ENCODE data around the gene ZBTB4.

The ZBTB4 gene

DNA sequence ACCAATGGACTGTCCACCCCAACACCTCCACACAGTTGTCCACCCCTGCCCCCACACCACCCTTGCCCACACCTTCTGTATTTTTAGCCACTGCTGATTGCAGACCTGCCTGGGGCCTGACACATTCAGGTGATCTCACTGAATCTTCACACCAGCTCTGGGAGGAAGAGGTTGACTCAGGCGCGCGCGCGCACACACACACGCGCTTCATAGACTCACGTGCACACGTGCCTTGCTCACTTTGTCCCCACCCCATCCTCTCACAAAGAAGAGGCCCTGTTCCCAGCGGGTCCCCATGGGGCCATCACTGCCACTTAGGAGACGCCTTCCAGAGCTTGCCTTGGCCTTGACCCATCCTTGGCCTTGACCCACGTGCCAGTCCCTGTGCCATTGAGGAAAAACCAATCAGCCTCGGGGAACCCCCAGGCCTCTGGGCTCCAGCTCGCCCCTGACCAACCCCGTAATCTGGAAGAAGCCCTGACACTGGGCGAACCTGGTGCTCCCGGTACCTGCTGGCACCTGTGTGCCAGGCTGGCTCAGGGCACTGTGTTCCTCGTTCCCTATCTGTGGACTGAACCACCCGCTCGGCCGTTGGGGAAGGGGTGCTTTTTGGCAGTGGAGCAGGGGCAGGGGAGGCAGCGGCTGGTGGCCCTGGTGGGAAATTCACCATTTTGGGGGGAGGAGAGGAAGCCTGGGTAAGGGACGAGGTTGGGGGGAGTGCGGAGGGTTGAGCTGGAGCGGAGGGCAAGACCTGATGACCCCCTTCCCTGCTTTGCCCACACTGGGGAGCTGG, 68.6 kb downstream of the ZBTB4 start:
- TF ChIP-seq POLR2AphosphoS5 (IDR thresholded peaks at IDR 0.05; ENCODE audit: low read depth, low read length) = no peak
- TF ChIP-seq, protein P1, sequence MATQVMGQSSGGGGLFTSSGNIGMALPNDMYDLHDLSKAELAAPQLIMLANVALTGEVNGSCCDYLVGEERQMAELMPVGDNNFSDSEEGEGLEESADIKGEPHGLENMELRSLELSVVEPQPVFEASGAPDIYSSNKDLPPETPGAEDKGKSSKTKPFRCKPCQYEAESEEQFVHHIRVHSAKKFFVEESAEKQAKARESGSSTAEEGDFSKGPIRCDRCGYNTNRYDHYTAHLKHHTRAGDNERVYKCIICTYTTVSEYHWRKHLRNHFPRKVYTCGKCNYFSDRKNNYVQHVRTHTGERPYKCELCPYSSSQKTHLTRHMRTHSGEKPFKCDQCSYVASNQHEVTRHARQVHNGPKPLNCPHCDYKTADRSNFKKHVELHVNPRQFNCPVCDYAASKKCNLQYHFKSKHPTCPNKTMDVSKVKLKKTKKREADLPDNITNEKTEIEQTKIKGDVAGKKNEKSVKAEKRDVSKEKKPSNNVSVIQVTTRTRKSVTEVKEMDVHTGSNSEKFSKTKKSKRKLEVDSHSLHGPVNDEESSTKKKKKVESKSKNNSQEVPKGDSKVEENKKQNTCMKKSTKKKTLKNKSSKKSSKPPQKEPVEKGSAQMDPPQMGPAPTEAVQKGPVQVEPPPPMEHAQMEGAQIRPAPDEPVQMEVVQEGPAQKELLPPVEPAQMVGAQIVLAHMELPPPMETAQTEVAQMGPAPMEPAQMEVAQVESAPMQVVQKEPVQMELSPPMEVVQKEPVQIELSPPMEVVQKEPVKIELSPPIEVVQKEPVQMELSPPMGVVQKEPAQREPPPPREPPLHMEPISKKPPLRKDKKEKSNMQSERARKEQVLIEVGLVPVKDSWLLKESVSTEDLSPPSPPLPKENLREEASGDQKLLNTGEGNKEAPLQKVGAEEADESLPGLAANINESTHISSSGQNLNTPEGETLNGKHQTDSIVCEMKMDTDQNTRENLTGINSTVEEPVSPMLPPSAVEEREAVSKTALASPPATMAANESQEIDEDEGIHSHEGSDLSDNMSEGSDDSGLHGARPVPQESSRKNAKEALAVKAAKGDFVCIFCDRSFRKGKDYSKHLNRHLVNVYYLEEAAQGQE (IDR thresholded peaks at IDR 0.05; ENCODE audit: insufficient read depth in 1 of 2, low read depth in 2 of 2, low read length in 2 of 2) = no peak
- TF ChIP-seq TAF1 (IDR thresholded peaks at IDR 0.05; ENCODE audit: borderline replicate concordance, insufficient read depth, low read length) = no peak
- TF ChIP-seq SIN3A (IDR thresholded peaks at IDR 0.05; ENCODE audit: borderline replicate concordance, insufficient read depth, low read length) = no peak
- no peak for TF ChIP-seq FOXP2 (optimal IDR thresholded peaks at IDR 0.05; ENCODE audit: borderline replicate concordance, extremely low read depth, extremely low read length, insufficient read depth)

DNA sequence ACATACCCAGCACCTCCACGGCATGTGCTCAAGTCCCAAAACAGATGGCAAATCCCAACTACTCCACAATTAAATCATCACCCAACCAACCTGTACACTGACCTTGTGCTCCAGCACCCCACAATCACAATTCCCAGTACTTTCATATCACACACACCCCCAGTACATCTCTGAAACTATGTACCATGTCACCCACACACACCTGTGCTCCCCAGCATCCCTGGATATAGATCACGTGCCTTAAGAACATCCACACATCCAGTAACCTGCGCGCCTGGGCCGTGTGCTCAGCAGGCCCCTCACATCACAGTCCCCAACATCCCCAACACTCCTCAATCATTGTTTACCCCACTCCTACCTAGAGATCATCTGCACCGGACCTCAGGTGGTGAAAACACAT, 69.7 kb downstream of the ZBTB4 start:
- no peak for TF ChIP-seq FOXP2 (optimal IDR thresholded peaks at IDR 0.05; ENCODE audit: borderline replicate concordance, extremely low read depth, extremely low read length, insufficient read depth)
- no peak for TF ChIP-seq TAF1 (IDR thresholded peaks at IDR 0.05; ENCODE audit: borderline replicate concordance, insufficient read depth, low read length)
- TF ChIP-seq, protein P1 (IDR thresholded peaks at IDR 0.05; ENCODE audit: insufficient read depth in 1 of 2, low read depth in 2 of 2, low read length in 2 of 2) = no peak
- TF ChIP-seq POLR2AphosphoS5 (IDR thresholded peaks at IDR 0.05; ENCODE audit: low read depth, low read length) = no peak
- no peak for TF ChIP-seq SIN3A (IDR thresholded peaks at IDR 0.05; ENCODE audit: borderline replicate concordance, insufficient read depth, low read length)
